Skin epidermis (tissue), 12 donors: Measurements from ENCODE around the gene CNDP2.
"Not testable (repeated sequence)": the region's sequence is repeated elsewhere in the genome, so short reads cannot be mapped to it uniquely, and the experiment has no call there.

Experiments
- H3K27ac ChIP-seq, 21 experiments: fragments of 200-600 bp; sonication (generic) in 11 of 21; one replicate each; pipeline ENCODE4 v1.5.0; 2020; ENCODE audit warnings: mild to moderate bottlenecking in 3 of 21, inconsistent platforms in 2 of 21, moderate library complexity in 2 of 21
- H3K4me3 ChIP-seq, 7 experiments: fragments of 200-600 bp; sonication (generic) in 2 of 7; one replicate each; pipeline ENCODE4 v1.5.0; 2020; ENCODE audit warnings: inconsistent platforms in 2 of 7, mild to moderate bottlenecking in 2 of 7, moderate library complexity in 1 of 7

CNDP2 gene

DNA sequence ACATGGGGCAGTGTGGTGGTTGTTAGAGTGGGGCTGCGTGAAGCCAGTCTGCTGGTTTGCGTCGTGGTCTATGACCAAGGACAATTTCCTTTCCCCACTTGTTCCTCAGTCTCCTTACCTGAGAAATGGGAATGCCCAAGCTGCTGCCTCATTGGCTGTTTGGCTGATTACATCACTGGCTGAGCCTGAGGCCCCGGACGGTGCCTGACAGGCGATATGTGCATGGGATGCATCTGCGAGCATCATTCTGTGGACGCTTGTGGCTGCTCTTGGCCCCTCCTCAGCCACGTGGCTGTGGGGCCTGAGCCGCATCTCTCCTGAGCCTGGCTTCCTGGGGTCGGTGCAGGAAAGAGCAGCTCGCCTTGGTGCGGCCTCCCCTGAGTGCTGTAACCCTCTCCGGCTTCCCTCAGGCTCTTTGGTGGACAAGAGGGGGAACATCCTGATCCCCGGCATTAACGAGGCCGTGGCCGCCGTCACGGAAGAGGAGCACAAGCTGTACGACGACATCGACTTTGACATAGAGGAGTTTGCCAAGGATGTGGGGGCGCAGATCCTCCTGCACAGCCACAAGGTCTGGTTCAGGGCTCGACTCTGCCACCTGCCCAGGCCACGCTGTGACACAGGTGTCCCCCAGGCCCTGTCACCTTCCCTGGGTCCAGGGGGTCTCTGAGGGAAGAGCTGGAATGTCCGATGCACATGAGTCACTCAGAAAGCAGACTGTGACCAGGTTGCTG, 17.2 kb downstream of the CNDP2 start:
- H3K27ac ChIP-seq = no peak overlapping the region
- no peak overlapping the region for H3K4me3 ChIP-seq

DNA sequence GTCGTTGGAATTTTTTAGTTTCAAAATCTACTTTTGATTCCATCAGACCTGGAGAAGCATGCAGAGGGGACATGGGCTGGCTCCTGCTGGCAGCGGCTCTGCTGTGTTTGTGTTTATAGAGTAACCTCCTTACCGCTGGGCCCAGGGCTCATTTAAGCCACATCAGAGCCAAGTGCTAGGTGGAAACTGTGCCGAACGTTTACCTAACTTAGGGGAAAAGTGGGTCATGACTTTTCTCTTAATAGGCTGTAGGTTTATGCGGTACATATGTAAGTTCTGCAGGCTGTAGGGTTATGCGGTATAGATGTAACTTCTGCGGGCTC, 17.7 kb downstream of the CNDP2 start:
- H3K4me3 ChIP-seq = no peak overlapping the region
- no peak overlapping the region for H3K27ac ChIP-seq

- Histone ChIP-seq H3K27ac (no peak overlapping the region), H3K4me3 (no peak overlapping the region)
Measured at GRCh38 chr18:74514860-74515495, 18.8 kb downstream of the CNDP2 start.

DNA sequence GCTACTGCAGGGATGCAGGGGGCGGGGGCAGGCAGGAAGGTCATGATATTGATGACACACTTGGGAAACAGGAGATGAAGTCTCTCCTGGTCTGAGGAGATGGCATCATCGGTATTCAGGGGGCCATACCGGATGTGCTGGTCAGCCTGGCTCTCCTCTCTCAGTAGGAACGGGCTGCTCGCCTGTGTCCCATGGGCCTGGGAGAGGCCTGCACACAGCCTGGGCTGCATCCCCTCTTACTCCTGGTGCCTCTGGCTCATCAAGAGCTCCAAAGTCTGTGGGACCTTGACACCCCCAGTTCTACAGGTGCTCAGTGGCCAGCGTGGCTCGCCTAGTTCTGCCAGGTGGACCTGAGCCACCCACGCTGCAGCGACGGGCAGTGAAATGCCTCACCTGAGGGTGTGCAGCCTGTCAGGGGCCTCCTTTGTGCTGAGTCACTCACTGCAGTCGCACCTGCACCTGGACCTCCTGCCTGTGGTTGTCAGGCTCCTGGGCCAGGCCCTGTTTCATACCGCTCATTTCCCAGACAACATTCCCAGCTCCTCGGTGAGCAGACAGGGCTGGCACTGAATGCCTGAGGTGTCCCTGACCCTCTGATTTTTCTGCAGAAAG, 19.6 kb downstream of the CNDP2 start:
- Histone ChIP-seq H3K27ac (no peak overlapping the region), H3K4me3 (no peak overlapping the region)

GRCh38 chr18:74516271-74517235, 20.4 kb downstream of the CNDP2 start:
- H3K4me3 ChIP-seq = no peak overlapping the region
- no peak overlapping the region for H3K27ac ChIP-seq

DNA sequence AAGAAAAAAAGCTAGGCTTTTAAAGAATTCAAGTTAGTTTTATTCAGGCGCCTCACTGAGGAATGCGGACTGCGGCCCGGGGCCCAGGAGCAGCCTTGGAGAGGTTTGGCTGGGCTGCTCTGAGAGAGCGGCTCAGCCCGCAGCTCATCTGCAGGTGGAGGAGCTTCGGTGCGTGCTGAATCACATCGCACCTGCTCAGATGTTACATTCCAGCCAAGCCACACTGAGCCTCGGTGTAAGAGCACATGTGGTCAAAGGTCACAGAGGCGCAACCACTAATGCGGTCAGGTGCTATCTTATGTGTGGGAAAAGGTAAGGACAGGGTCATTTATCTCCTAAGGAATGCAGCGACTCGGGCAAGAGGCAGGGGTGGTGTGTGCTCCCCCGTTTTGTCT, 21.1 kb downstream of the CNDP2 start:
- Histone ChIP-seq H3K4me3 (no peak overlapping the region), H3K27ac (no peak overlapping the region)

DNA sequence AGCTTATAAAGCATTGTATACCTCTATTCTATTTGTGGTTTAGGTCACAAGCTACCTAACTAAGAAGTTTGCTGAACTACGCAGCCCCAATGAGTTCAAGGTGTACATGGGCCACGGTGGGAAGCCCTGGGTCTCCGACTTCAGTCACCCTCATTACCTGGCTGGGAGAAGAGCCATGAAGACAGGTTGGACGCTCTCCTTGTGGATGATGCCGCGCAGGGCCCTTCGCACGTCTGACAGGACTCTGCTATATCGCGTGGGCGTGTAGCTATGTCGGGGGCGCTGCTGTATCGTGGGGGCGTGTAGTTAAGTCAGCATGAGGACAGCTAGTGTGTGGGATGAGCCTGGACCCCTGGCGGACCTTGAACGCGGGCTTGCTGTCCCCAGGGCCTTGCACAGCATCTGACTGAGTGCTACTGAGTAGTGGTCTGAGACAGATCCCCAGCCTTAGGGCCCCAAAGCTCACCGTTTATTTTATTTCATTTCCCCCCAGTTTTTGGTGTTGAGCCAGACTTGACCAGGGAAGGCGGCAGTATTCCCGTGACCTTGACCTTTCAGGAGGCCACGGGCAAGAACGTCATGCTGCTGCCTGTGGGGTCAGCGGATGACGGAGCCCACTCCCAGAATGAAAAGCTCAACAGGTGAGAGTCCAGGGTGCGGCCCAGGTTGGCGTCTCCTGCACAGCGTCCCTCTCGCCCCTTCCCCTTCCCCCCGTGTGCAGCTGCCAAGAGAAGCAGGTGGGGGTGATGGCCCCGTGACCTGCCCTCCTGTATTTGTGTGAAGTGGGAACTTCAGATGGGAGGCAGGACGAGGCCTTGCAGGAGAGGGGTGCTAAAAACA, 22.5 kb downstream of the CNDP2 start:
- H3K27ac ChIP-seq = no peak overlapping the region
- no peak overlapping the region for H3K4me3 ChIP-seq

DNA sequence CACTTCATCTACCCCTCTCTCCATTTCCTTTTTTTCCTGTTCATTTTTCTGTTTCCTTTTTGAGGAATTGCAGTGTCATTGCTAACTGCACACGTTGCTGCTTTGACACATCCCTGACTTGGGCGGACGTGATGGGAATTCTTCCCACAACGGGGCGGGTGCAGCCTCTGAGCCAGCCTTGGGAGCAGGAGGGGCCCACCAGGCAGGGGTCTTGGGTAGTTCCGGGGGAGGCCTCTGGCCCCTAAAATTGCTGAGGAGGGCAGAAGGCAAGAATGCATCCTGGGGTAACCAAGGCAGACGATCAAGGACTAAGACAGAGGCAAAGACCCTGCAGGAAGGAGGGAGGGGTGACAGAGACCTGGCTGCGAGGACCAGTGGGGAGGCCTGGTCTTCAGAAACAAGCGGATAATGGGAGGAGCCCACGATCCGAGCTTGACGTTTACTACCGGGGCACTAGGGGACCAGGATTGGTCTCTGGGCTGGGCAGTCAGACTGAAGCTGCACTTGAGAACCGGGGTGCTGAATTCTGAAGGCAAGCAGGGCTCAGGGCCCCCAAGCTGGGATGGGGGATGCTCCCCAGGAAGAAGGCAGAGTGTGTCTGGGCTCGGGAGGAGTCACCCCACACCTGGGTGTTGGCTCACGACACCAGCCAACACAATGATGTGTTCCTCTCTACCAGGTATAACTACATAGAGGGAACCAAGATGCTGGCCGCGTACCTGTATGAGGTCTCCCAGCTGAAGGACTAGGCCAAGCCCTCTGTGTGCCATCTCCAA, 23.3 kb downstream of the CNDP2 start:
- H3K27ac ChIP-seq = no peak overlapping the region

GRCh38 chr18:74520096-74520833, 24.1 kb downstream of the CNDP2 start:
- no peak overlapping the region for H3K4me3 ChIP-seq
- no peak overlapping the region for H3K27ac ChIP-seq

More for the DNA sequence above, 23.3 kb downstream of the CNDP2 start:
- no peak overlapping the region for H3K4me3 ChIP-seq

DNA sequence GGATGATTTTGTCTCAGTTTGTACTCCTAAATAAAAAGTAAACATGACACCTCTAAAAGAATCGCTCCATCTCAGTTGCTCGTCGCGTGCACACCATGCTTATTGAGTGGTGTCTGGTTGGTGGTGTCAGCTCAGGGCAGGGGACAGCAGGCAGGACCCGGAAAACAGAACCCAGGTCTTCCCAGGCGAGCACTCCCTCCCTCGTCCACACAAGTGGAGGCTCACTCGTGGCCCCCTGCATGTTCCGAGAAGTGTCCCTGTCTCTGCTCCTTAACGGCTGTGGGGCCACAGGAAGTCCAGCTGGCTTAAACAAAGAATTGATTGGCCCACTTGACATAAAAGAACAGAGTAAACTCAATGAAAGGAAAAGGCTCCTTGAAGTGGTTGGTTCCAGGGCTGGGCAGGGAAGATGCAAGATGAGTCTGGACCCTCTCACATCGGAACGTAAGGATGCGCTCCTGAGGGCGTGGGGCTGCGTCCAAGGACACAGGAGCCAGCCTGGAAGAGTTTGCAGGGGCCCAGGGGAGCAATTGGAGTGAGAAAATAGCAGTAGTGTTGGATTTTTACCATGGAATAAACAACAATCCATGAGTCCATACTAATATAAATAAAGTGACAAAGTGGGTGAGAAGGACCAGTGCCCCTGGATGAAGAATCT, 25.0 kb downstream of the CNDP2 start:
- Histone ChIP-seq H3K27ac (no peak overlapping the region), H3K4me3 (no peak overlapping the region)

GRCh38 chr18:74522635-74523548, 26.7 kb downstream of the CNDP2 start:
- Histone ChIP-seq H3K27ac (no peak overlapping the region), H3K4me3 (no peak overlapping the region)

- Histone ChIP-seq H3K4me3 (no peak overlapping the region), H3K27ac (peak overlapping the region in 1 of 21 experiments; percentile 1)
Measured at GRCh38 chr18:74524097-74524496, 27.9 kb downstream of the CNDP2 start.

GRCh38 chr18:74524915-74525314, 28.8 kb downstream of the CNDP2 start:
- H3K4me3 ChIP-seq = not testable (repeated sequence)

GRCh38 chr18:74525741-74526140, 29.6 kb downstream of the CNDP2 start:
- Histone ChIP-seq H3K4me3 (no peak overlapping the region), H3K27ac (no peak overlapping the region)

More at GRCh38 chr18:74524915-74525314, 28.8 kb downstream of the CNDP2 start:
- not testable (repeated sequence) for H3K27ac ChIP-seq

DNA sequence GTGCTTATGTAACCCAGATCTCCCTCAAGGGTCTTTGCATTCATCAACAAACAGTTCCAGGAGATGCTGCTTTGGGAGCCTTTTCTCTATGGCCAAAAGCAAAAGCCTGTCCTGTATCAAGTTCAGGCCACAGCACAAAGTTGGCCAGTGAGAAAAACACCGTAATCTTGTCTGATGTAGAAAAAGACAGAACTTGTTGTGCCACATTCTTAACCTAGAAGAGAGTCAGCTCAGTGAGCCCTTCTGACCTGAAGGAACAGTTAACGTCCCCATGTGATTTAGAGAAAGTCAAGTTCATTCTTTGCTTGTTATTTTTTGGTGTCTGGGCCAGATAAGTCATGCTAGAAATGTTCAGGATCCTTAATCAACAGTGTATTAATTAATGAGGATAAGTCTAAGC, 30.3 kb downstream of the CNDP2 start:
- H3K4me3 ChIP-seq = no peak overlapping the region
- no peak overlapping the region for H3K27ac ChIP-seq

DNA sequence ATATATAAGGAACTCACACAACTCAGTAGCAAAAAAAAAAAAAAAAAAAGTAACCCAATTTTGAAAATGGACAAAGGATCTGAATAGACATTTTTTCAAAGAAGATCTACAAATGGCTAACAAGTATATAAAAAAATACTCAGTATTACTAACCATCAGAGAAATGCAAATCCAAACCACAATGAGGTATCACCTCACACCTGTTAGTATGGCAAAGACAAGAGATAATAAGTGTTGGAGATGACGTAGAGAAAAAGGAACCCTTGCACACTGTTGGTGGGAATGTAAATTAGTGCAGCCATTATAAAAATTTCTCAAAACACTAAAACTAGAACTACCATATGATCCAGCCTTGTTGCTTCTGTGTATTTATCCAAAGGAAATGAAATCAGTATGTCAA, 32.3 kb downstream of the CNDP2 start:
- H3K27ac ChIP-seq = no peak overlapping the region
- no peak overlapping the region for H3K4me3 ChIP-seq
